ENCODE measurements around the gene CREB3L1. TPM values are rescaled to one million over a fixed set of nuclear protein-coding genes. Genes with fewer than 3 reads are reported as not detected.

The CREB3L1 gene
- total RNA-seq, 4 donors from 2014 or later = 35.8 to 50.7 (median 41.6) TPM

GRCh38 chr11:46306296-46306853, 28.9 kb downstream of the CREB3L1 start:
- Histone ChIP-seq H3K9me3 (no peaks in the 10 kb centered on the region), H3K27me3 (no peaks in the 10 kb centered on the region), H3K36me3 (no peaks in the 10 kb centered on the region), H3K4me3 (no peak overlapping the region), H3K4me1 (peaks cover 0 to 7% (median 0%) of the 10 kb centered on the region in 4 donors), H3K27ac (no peak overlapping the region)
- intact Hi-C loops (cut with DNase I; ENCODE audit: low total_unique reads) = loop anchor here (5.0 kb wide), 1 partner anchor 1159 kb away; the partner anchor contains the start of gene PRDM11
- 29 to 88% methylated on average over 1 to 5 of the region's 5 CpGs for WGBS, 2 donors (ENCODE audit: low coverage in 1 of 2)
- TF ChIP-seq POLR2A (IDR thresholded peaks at IDR 0.05) (no peak), POLR2AphosphoS5 (IDR thresholded peaks at IDR 0.05) (no peak), EP300 (IDR thresholded peaks at IDR 0.05; ENCODE audit: low read depth) (no peak)
- TF ChIP-seq, protein P1, sequence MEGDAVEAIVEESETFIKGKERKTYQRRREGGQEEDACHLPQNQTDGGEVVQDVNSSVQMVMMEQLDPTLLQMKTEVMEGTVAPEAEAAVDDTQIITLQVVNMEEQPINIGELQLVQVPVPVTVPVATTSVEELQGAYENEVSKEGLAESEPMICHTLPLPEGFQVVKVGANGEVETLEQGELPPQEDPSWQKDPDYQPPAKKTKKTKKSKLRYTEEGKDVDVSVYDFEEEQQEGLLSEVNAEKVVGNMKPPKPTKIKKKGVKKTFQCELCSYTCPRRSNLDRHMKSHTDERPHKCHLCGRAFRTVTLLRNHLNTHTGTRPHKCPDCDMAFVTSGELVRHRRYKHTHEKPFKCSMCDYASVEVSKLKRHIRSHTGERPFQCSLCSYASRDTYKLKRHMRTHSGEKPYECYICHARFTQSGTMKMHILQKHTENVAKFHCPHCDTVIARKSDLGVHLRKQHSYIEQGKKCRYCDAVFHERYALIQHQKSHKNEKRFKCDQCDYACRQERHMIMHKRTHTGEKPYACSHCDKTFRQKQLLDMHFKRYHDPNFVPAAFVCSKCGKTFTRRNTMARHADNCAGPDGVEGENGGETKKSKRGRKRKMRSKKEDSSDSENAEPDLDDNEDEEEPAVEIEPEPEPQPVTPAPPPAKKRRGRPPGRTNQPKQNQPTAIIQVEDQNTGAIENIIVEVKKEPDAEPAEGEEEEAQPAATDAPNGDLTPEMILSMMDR (IDR thresholded peaks at IDR 0.05) = no peak
- in situ Hi-C loops (cut with MboI; ENCODE audit: low pct_ligation_motif_present in 1 of 4, low pct_unique_long_range_greater_than_20kb in 1 of 4, low sequenced_read_pairs in 3 of 4) = loop anchor here in 1 of 4 donors (25.0 kb wide), 1 partner anchor 169 kb away; no protein-coding TSS in a partner anchor
- DNase-seq = no peak

- in situ Hi-C loops (cut with MboI; ENCODE audit: low pct_ligation_motif_present in 1 of 4, low pct_unique_long_range_greater_than_20kb in 1 of 4, low sequenced_read_pairs in 3 of 4) = loop anchor here in 1 of 4 donors (25.0 kb wide), 1 partner anchor 170 kb away; no protein-coding TSS in a partner anchor
- DNase-seq = no peak
- H3K4me3 ChIP-seq = no peak overlapping the region
- H3K4me1 ChIP-seq = peaks cover 0 to 7% (median 0%) of the 10 kb centered on the region in 4 donors
- no peak overlapping the region for H3K27ac ChIP-seq
- intact Hi-C loops (cut with DNase I; ENCODE audit: low total_unique reads) = loop anchor here (5.0 kb wide), 1 partner anchor 1160 kb away; the partner anchor contains the start of gene PRDM11
- TF ChIP-seq EP300 (IDR thresholded peaks at IDR 0.05; ENCODE audit: low read depth) (no peak), POLR2AphosphoS5 (IDR thresholded peaks at IDR 0.05) (no peak), POLR2A (IDR thresholded peaks at IDR 0.05) (no peak)
- TF ChIP-seq, protein P1 (IDR thresholded peaks at IDR 0.05) = no peak
- WGBS, 2 donors (ENCODE audit: low coverage in 1 of 2) = 92 to 94% methylated on average over 3 of the region's 3 CpGs
- no peaks in the 10 kb centered on the region for H3K36me3 ChIP-seq
- H3K9me3 ChIP-seq = no peaks in the 10 kb centered on the region
- H3K27me3 ChIP-seq = no peaks in the 10 kb centered on the region
These were observed 29.9 kb downstream of the CREB3L1 start for GRCh38 chr11:46307369-46307768.

- H3K36me3 ChIP-seq = no peaks in the 10 kb centered on the region
- WGBS, 2 donors (ENCODE audit: low coverage in 1 of 2) = 80% methylated on average over 14 of the region's 14 CpGs; no CpG with 5 or more reads in 1 of the 2 donors
- intact Hi-C loops (cut with DNase I; ENCODE audit: low total_unique reads) = loop anchor here (1.0 to 5.0 kb wide), 2 partner anchors 70 to 1161 kb away; partner anchors contain the start of gene PRDM11
These were observed 30.4 kb downstream of the CREB3L1 start for GRCh38 chr11:46307785-46308341.

More at GRCh38 chr11:46307785-46308341, 30.4 kb downstream of the CREB3L1 start:
- Histone ChIP-seq H3K27ac (no peak overlapping the region), H3K9me3 (no peaks in the 10 kb centered on the region), H3K4me1 (peaks cover 0 to 7% (median 0%) of the 10 kb centered on the region in 4 donors), H3K27me3 (no peaks in the 10 kb centered on the region), H3K4me3 (no peak overlapping the region)
- in situ Hi-C loops (cut with MboI; ENCODE audit: low pct_ligation_motif_present in 1 of 4, low pct_unique_long_range_greater_than_20kb in 1 of 4, low sequenced_read_pairs in 3 of 4) = loop anchor here in 1 of 4 donors (25.0 kb wide), 1 partner anchor 171 kb away; no protein-coding TSS in a partner anchor
- DNase-seq = no peak
- no peak for TF ChIP-seq POLR2A (IDR thresholded peaks at IDR 0.05)
- no peak for TF ChIP-seq EP300 (IDR thresholded peaks at IDR 0.05; ENCODE audit: low read depth)
- TF ChIP-seq POLR2AphosphoS5 (IDR thresholded peaks at IDR 0.05) = no peak
- TF ChIP-seq, protein P1 (IDR thresholded peaks at IDR 0.05) = no peak

Measured in transverse colon (tissue), 4 donors.